Measurements from ENCODE around the gene DNAH6.
A peak's percentile ranks its signal among the peaks of the same experiment; 100 is the strongest.
"Not testable (repeated sequence)": the region's sequence is repeated elsewhere in the genome, so short reads cannot be mapped to it uniquely, and the experiment has no call there.

Gene DNAH6

DNA sequence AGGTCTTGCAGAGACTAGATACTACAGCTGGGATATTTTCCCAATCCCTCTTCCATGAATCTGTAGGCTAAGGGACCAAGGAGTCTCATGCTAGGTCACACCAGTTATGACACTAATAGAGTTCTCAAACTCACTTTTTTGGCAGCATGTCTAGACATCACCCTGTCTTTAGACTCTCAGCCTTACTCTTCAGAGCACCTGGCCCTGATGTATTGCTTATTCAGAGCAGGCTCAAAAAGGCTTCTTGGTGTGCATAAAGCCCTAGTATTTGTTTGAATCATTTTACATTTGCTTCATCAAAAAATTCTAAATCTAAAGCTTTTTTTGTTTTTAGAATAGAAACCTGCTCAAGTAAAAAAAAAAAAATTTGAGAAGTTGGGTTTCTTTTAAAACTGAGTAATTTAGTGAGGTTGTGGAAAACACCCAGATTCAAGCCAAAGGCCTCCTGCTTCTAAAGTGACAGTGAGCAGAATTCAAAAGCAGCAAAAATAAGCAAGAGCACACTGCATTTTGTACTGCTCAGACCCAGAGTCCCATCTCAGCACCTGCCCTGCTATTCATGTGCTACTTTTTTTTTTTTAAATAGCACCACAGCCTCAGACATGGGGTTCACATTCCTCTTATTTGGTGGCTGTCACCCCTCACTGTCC is 18.0 kb upstream of the DNAH6 start:
- TF ChIP-seq, protein P1, sequence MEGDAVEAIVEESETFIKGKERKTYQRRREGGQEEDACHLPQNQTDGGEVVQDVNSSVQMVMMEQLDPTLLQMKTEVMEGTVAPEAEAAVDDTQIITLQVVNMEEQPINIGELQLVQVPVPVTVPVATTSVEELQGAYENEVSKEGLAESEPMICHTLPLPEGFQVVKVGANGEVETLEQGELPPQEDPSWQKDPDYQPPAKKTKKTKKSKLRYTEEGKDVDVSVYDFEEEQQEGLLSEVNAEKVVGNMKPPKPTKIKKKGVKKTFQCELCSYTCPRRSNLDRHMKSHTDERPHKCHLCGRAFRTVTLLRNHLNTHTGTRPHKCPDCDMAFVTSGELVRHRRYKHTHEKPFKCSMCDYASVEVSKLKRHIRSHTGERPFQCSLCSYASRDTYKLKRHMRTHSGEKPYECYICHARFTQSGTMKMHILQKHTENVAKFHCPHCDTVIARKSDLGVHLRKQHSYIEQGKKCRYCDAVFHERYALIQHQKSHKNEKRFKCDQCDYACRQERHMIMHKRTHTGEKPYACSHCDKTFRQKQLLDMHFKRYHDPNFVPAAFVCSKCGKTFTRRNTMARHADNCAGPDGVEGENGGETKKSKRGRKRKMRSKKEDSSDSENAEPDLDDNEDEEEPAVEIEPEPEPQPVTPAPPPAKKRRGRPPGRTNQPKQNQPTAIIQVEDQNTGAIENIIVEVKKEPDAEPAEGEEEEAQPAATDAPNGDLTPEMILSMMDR (IDR thresholded peaks at IDR 0.05; ENCODE audit: insufficient read depth, missing control alignments): no peak
- no peak for DNase-seq (ENCODE audit: insufficient read length, low spot score)
- no peak for FAIRE-seq

DNA sequence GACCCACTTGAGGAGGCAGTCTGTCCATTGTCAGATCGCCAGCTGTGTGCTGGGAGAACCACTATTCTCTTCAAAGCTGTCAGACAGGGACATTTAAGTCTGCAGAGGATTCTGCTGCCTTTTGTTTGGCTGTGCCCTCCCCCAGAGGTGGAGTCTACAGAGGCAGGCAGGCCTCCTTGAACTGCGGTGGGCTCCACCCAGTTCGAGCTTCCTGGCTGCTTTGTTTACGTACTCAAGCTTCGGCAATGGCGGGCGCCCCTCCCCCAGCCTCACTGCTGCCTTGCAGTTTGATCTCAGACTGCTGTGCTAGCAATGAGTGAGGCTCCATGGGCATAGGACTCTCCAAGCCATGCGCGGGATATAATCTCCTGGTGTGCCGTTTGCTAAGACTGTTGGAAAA is 5.3 kb upstream of the DNAH6 start:
- not testable (repeated sequence) for FAIRE-seq; DNase-seq (ENCODE audit: insufficient read length, low spot score)

DNA sequence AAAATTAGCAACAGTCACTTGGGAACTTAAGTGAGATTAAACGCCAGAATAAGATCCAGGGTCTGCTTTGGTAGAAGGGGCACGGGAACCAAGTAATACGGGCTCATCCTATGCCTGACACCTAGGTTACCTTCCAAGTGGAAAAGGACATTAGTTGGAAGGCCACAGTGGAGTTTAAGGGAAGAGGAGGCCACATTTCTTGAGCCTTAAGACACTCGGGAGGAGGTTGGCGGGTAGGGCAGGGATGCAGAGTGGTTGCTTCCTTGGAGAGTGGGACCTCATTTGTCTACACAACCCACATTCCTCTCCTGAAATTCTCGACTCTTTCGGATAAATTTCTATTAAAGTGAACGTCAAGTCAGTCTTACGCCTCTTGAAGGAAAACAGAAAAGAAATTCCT is 510 bp upstream of the DNAH6 start:
- no peak for FAIRE-seq
- no peak for DNase-seq (ENCODE audit: insufficient read length, low spot score)

DNA sequence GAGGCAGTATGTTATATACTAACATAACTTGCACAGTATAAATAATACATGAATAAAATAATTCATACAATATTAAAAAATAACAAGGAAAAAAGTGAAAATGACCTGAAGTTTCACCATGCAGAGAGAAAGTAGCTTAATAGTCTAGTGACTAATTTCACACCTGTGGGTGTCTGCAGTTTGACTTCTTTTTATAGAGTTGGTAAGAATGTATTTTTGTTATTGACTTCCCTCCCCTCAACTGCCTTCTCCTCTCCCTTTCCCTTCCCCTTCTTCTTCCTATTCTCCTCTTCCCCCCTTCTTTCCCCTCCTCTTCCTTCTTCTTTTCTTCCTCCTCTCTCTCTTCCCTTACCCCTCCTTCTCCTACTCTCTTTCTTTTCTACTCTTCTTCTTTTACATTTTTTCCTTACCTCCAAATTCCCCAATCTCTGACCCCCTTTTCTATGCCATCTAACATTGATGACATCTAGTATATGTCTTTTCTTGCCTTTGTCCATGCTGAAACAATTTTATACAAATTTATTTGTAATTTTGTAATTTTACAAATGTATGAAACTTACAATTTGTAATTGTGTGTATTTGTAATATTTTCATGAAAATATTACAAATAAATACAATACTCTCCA is 3.1 kb downstream of the DNAH6 start:
- DNase-seq (ENCODE audit: insufficient read length, low spot score) (no peak), FAIRE-seq (no peak)
- TF ChIP-seq, protein P1 (IDR thresholded peaks at IDR 0.05; ENCODE audit: insufficient read depth, missing control alignments): no peak

More for the DNA sequence above, 510 bp upstream of the DNAH6 start:
- TF ChIP-seq, protein P1 (IDR thresholded peaks at IDR 0.05; ENCODE audit: insufficient read depth, missing control alignments): no peak

DNA sequence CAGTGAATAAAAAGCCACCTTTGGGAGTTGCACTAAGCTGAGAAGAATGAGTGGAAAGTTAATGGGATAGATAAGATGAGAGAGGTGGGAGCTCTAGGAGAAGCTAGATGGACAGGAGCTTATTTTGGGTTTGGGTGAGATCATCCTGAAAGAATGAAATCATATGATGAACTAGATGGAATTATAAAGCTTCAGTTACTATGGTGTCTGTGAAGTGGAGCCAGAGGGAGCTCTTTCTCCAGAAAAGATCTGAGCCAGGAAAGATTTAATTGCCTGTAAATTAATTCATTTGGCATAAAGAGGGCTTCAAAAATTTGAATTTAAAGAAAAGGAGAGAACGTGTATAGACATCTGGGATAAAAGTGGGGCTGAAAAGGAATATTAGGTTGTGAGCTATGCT is 10.3 kb downstream of the DNAH6 start:
- TF ChIP-seq, protein P1 (IDR thresholded peaks at IDR 0.05; ENCODE audit: insufficient read depth, missing control alignments): peak; percentile 6
- FAIRE-seq (no peak), DNase-seq (ENCODE audit: insufficient read length, low spot score) (no peak)

DNA sequence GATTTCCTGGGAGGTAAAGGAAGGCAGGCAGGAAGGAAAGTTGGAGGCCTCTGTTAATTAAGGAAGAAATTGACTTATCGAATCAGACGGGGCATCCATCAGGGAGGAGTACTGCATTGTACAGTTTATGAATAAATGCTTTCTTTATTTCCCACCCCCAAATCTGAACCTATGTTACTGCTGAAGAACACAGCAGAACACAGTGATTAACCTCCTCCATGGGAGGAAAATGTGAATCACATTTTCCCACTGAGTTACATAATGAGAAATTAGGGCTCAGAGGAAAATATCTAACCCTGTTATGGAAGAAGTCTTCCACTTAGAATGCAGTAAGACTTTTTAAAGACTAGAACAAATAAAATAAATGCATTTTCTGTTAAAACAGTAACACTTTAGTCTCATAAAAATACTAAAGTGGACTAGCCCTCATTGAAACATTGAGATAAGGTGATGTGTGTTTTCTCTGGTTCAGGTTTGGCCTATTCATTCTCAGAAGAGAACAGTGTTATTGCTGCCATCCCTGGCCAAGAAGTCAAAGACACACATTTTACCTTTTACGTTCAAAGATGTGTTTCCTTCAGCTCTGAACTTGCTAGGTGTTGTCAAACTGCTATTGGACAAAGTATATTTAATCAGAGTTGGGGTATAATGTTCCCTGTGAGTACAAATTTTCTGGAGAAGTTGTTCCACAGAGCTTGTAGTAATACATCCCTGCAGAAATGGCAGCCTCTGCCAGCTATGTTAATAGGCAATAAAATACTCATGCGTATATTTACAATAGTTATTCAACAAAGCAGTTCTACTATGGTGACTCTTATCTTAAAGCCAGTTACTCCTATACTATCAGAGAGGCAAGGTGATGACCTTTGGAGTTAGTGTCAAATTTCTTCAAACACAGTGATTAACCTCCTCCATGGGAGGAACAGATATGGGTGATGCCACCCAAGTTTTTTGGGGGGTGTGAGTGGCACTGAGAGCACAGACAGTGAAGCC is 11.1 kb downstream of the DNAH6 start:
- FAIRE-seq (no peak), DNase-seq (ENCODE audit: insufficient read length, low spot score) (no peak)

DNA sequence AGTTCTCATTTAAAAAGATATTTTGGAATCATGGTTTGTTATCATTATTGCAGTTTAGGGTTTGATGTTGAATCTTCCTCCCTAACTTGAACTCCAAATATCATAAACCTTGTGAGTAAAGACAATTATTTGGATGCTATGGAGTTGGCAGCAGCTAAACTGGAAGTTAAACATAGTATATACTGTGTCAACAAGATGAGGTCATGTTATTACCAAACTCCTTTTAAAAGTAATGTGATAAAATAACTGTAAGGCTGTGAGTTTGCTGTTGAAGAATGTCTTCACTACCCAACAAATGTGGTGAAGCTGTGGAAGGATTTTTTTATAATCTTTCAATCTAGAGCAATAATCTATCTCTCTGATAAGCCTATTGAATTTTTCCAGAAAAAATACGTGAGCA is 16.0 kb downstream of the DNAH6 start:
- no peak for FAIRE-seq
- DNase-seq (ENCODE audit: insufficient read length, low spot score): no peak

More for the DNA sequence above, 11.1 kb downstream of the DNAH6 start:
- TF ChIP-seq, protein P1 (IDR thresholded peaks at IDR 0.05; ENCODE audit: insufficient read depth, missing control alignments): no peak

More for the DNA sequence above, 16.0 kb downstream of the DNAH6 start:
- TF ChIP-seq, protein P1 (IDR thresholded peaks at IDR 0.05; ENCODE audit: insufficient read depth, missing control alignments): no peak
